ENCODE data around the gene CAMLG. TPM values are rescaled to one million over a fixed set of nuclear protein-coding genes. Genes with fewer than 3 reads are reported as not detected.

Gene CAMLG
- total and polyA plus RNA-seq, 2 of the 8 experiments (the other 6 are each of a cell fraction or from before 2014, with no cell fraction given): 12.3 to 42.8 TPM

DNA sequence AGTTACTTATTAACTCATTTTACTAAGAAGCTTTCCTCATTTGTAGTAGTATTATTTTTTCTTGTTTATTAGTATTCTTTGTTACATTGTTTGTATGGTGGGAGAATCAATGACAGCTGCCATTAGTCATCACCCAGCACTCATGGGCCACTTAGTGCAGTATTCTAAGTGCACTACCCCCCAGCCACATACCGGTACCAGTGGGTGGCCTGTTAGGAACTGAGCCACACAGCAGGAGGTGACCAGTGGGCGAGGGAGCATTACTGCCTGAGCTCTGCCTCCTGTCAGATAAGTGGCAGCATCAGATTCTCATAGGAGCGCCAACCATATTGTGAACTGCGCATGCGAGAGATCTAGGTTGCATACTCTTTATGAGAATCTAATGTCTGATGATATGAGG, 24.2 kb upstream of the CAMLG start:
- DNase-seq (ENCODE audit: low read depth in 1 of 2, low spot score in 2 of 2): no peak
- TF ChIP-seq SIN3A (conservative IDR thresholded peaks at IDR 0.05 in 1 of 2, IDR thresholded peaks at IDR 0.05 in 1 of 2; ENCODE audit: low read depth in 1 of 2, low read length in 2 of 2): no peak
- TF ChIP-seq RAD21 (IDR thresholded peaks at IDR 0.05 in 1 of 2, conservative IDR thresholded peaks at IDR 0.05 in 1 of 2; ENCODE audit: low read depth in 2 of 2, low read length in 2 of 2): no peak
- no peak for TF ChIP-seq TAF1 (IDR thresholded peaks at IDR 0.05; ENCODE audit: low read depth, low read length)
- peak; percentile 40; the same call in 1 of the 2 replicates for TF ChIP-seq POLR2AphosphoS5 (IDR thresholded peaks at IDR 0.05; ENCODE audit: low read depth, low read length)
- peak; percentile 71; the same call in 1 of the 2 replicates for TF ChIP-seq TEAD4 (IDR thresholded peaks at IDR 0.05; ENCODE audit: low read depth, low read length)

More for the DNA sequence above, 24.2 kb upstream of the CAMLG start:
- Histone ChIP-seq H3K4ac (replicated peaks; ENCODE audit: insufficient read length, low read depth, low read length) (no peak overlapping the region), H3K9me3 (ENCODE audit: insufficient read depth in 2 of 2, low read depth in 1 of 2, low read length in 1 of 2) (no peaks in the 10 kb centered on the region), H3K56ac (replicated peaks; ENCODE audit: insufficient read length, low read depth, low read length) (no peak overlapping the region), H2BK15ac (ENCODE audit: low read length) (no peak overlapping the region), H3K36me3 (ENCODE audit: control insufficient read depth in 2 of 4, insufficient read depth in 4 of 4, low read length in 3 of 4) (peaks cover 2 to 27% (median 11%) of the 10 kb centered on the region in 4 experiments; a peak in 7 of 8 replicates), H4K91ac (replicated peaks; ENCODE audit: insufficient read length, low read length) (no peak overlapping the region), H4K5ac (ENCODE audit: insufficient read length, low read depth, low read length) (no peak overlapping the region), H3K18ac (ENCODE audit: extremely low read depth, low read length) (no peak overlapping the region), H3K23me2 (ENCODE audit: low read depth, low read length) (no peaks in the 10 kb centered on the region), H4K20me1 (replicated peaks in 1 of 2; ENCODE audit: control insufficient read depth in 1 of 2, insufficient read depth in 2 of 2, low read length in 2 of 2) (peaks cover 0 to 2% of the 10 kb centered on the region in 2 experiments), H3K79me1 (ENCODE audit: low read depth, low read length) (no peaks in the 10 kb centered on the region), H3K9ac (replicated peaks in 1 of 4; ENCODE audit: extremely low read depth in 1 of 4, low read depth in 3 of 4, low read length in 3 of 4) (no peak overlapping the region), H3K4me1 (replicated peaks in 1 of 4; ENCODE audit: control insufficient read depth in 3 of 4, insufficient read depth in 4 of 4, low read length in 3 of 4) (no peaks in the 10 kb centered on the region), H2BK120ac (replicated peaks; ENCODE audit: low read depth, low read length) (no peak overlapping the region), H2AK5ac (ENCODE audit: low read depth, low read length) (no peak overlapping the region), H3K4me2 (ENCODE audit: insufficient read depth in 1 of 2, low read depth in 2 of 2, low read length in 2 of 2) (no peak overlapping the region), H2AFZ (ENCODE audit: low read length) (no peak overlapping the region), H2BK5ac (ENCODE audit: low read depth, low read length) (no peak overlapping the region), H3K27ac (ENCODE audit: low read depth, low read length) (no peak overlapping the region), H3K14ac (ENCODE audit: insufficient read length) (no peak overlapping the region), H3K79me2 (ENCODE audit: control insufficient read depth in 1 of 2, insufficient read depth in 2 of 2, low read length in 2 of 2) (no peaks in the 10 kb centered on the region), H2BK20ac (ENCODE audit: low read length) (no peak overlapping the region), H3K23ac (ENCODE audit: insufficient read length) (no peak overlapping the region), H3K4me3 (ENCODE audit: extremely low read depth in 1 of 4, insufficient read depth in 2 of 4, low read depth in 3 of 4, low read length in 4 of 4) (no peak overlapping the region), H2BK12ac (ENCODE audit: low read depth, low read length) (no peak overlapping the region), H4K8ac (ENCODE audit: extremely low read depth, insufficient read depth, low read length) (no peak overlapping the region), H3K27me3 (replicated peaks in 1 of 4; ENCODE audit: control insufficient read depth in 3 of 4, extremely low read depth in 1 of 4, insufficient read depth in 3 of 4, low read length in 3 of 4) (no peaks in the 10 kb centered on the region)
- CTCF ChIA-PET (ENCODE audit: partially characterized antibody): interaction anchor here (1.0 to 1.4 kb wide), 2 partner anchors 24 to 127 kb away, joined by 4 to 8 read pairs; partner anchors contain the start of gene CAMLG
- POLR2A ChIA-PET (ENCODE audit: partially characterized antibody): interaction anchor here (1.3 to 1.5 kb wide), 2 partner anchors 24 to 44 kb away, joined by 3 to 10 read pairs; partner anchors contain the start of genes CAMLG and DDX46
- WGBS, 2 experiments (ENCODE audit: extremely low coverage in 1 of 2, insufficient coverage in 1 of 2, insufficient read length in 1 of 2, insufficient replicate concordance in 2 of 2, low coverage in 1 of 2, low lambda C conversion rate in 2 of 2, missing lambda C conversion rate in 1 of 2): 92% methylated on average over 5 of the region's 5 CpGs; no CpG with 5 or more reads in 1 of the 2 experiments
- no peak for FAIRE-seq

Data from H1 (cell line).